Suppressor macrophage treated with lipopolysaccharide for 1 hour (primary cell): ENCODE measurements around the gene AUTS2.
"Not testable (repeated sequence)": the region's sequence is repeated elsewhere in the genome, so short reads cannot be mapped to it uniquely, and the experiment has no call there.

ENCODE experiments used
- DNase-seq, 3 donors: peaks; one replicate each; pipeline ENCODE4 v3.0.0-alpha.2; 2020 to 2022

Gene AUTS2

DNA sequence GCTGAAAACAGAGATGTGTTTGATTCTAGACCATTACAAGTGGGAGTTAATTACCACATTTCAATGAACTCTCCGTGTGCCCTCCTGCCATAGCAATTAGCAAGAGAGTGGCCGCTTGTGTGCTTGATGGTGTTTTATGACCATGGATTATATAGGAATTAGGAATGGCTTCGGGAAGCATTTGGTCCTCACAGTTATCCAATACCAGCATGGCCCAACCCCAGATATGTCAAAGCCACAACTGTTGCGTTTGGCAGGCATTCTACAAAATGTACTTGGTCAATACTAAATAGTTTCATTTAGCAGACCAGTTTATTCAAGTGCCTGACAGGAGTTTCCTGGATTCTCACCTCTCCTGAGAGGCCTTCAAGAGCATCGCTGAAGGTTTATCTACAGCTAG is 1024.7 kb downstream of the AUTS2 start:
- DNase-seq = no peak

- no peak for DNase-seq
These were observed 1026.3 kb downstream of the AUTS2 start for GRCh38 chr7:70624500-70625103.

- no peak for DNase-seq
These were observed 1029.2 kb downstream of the AUTS2 start for GRCh38 chr7:70627461-70627860.

DNA sequence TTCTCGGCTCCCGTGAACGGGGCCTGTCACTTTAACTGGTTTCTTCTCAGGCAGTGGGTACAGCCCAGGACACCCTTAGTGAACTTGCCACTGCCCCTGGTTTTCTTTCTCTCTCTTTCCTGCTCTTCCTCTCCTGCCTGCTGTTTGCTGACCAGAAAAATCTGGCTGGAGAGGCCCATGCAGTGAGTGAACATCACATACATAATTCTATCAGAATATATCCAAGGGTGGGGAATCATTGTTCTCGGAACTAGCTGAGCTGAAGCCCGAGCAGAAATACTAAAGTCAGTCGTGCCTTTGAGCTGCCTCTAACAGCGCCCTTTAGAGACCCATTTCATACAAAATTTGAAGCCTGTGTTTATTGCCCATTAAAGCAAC is 1032.2 kb downstream of the AUTS2 start:
- no peak for DNase-seq

DNA sequence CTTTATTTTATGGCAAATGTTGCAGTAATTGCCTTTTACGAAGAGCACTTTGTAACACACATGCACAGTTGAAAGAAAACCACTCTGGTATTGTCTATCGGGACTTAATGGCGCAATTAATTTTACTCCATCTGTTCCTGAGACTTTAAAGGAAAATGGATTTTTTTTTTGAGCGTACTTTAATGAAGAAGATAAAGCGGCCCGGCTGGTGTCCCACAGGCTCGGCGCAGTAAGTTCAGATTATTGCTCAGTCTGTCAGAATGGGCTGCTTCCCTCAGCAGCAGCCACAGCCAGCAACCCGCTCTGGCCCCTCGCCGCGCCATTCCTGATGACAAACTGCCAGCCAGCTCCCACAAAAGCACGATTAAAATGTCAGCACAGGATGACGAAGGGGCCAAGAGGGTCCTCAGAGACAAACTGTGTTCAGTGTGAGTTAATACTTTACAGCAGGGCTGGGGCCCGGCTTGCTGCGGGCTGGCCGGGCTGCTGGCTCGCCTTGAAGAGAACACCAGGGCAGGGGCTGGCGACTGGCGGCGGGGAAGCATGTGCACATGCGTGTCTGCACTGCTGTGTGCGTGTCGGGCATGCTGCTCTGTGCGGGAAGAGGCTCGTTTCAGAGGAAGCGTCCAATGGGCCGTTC is 1032.7 kb downstream of the AUTS2 start:
- no peak for DNase-seq

DNA sequence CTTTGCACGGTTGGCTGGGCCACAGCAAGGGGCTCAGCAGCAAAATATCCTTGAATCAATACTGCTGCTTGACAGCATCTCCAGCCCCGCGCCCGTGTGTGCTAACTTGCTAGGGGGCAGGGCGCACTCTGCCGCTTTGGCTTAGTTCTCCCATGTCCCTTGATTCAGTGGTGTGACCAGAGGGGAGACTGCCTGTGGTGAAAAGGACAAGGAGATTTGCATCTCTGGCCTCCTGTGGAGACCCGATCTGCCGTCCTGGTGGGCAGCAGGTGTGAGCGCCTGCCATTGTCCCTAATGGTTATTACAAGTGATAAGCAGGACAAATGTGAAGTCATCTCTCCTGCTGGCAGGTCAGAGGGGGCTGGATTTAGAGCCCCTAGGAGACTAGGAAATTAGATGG is 1033.4 kb downstream of the AUTS2 start:
- DNase-seq = no peak

DNA sequence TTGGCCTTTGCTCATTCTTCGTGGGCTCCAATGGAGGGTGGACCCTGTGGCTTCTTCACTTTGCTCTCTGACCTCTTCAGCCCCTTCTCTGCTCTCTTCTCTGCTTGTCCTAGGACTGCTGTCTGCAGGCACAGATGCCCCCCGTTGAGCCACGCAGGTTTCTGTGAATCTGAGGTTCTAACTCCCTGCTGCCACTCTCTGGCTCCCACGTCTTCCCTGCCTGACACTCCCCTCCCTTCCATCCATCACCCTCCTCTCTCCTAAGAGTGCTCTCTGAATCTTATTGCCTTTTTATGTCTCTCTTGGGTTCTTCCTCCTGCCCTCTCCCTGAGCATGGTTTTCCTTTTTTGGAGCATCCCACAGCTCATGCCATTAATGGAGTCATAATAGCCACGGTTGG is 1034.1 kb downstream of the AUTS2 start:
- DNase-seq = no peak

GRCh38 chr7:70634071-70634470 is 1035.8 kb downstream of the AUTS2 start:
- DNase-seq = no peak

DNA sequence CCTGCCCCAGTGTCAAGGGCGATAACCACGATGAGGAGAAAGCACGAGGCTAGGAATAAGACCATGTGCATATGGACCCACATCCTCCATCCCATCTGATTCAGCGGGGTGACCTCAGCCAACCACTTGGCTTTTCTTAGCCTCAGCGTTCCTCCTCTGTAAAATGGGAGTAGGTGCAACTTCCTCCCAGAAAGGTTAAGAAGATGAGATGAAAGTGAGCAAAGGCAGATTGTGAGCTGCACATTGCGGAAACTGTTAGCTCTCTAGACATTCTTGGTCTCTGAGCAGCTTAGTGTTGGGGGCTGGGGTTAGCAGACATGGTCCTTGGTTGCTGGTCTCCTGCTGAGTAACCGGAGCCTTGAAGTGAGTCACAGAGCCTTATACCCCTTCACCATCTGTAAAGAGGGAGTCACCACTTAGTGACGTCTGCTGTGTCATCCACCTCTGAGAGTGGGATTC is 1036.4 kb downstream of the AUTS2 start:
- DNase-seq = no peak

- no peak for DNase-seq
These were observed 1037.4 kb downstream of the AUTS2 start for GRCh38 chr7:70635633-70636032.

DNA sequence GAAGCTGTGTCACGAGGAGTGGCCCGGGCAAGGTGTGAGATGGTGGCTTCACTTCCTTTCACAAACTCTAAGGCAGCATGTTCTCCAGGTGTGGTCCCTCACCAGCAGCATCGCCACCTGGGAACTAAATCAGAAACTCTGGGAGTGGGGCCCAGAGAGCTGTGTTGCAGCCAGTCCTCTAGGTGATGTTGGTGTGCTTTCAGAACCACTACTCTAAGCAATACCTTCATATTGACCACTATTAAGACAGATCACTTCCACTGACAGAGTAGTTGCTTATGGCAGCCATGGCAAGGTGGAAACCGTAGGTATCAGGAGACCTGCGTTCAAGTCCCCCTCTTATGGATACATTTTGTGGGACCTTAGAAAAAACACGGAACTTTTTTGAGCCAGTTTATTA is 1037.9 kb downstream of the AUTS2 start:
- no peak for DNase-seq

DNA sequence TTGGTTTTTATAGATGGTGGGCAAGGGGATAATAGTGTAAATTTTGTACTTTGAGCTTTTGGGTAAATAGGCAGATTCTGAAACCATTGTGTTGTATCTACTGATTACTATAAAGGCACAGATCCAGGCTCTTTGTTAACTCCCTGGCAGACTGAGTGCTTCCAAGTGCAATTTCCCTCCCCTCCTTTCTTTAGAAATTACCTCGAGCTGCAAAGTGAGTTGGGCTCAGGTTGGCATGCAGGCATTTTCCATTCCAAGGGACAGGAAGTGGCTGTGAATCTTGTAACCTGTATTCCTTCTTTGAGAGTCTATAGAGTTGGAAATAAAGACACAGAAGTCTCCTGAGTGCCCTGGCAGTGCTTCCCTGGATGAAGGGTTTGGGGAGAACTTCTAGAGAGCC is 1039.5 kb downstream of the AUTS2 start:
- DNase-seq = no peak

DNA sequence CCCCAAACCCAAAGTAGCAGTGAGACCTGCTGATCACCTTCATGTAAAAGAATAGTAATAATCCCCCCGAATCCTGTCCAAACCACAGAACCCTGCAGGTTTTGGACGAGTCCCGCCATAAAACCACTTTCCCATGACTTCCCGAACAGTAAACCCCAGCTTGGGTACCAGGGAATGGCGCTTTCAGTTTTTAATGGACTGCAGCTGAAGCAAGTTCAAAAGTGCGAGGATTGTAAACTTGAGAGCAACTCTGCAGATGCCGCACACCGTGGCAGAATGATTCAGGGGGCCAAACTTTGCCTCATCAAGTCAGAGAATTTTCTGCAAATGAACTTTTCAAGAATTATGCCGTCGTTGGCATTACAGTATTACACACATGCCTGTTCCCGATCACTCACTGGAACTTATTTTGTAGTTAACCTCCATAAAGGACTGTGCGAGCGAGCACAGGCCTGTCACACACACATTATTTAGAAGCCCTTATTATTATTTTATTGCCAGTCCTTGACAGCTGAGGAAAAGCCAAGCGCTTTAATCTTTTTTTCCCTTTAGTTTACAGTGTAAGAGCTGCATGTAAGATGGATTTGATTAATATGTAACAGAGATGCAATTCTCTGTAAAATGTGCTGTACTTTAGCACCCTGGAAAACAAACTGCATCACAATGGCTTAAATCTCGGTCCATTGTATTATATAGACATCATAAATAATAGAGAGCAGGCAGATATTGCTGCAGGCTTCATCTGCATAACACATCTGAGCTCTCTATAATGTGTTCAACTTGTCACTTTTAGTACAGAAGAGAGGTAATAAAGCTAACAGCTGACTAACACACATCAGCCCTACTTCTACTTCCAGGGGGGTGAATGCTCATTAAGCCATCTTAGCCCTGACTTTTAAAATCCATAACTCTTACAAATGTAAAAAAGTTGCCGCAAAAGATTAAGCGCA is 1040.2 kb downstream of the AUTS2 start:
- DNase-seq = no peak

DNA sequence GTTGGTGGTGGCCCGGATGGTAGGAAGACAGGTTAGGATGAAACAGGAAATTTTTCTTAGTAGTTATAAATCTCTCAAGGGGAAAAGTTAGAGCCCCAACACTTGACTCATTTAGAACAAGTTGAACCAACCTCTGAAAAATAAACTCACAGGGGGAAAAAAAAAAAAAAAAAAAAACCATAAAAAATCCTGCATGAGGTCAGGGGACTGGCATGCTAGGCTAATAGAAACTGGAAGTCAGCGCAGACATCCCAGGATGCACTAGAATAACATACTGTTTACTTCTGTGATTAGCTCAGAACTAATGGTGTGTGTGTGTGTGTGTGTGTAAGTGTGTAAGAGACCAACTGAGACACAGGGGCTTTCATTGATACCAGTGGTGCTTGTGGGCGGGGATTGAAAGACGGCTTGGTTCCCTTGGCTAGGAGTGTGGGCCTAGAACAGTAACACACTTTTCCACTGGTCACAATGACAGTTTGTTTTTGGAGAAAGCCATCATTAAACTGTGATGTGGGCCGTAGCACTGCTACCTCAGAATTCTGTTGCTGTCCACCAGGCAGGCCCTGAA is 1042.1 kb downstream of the AUTS2 start:
- DNase-seq = no peak

DNA sequence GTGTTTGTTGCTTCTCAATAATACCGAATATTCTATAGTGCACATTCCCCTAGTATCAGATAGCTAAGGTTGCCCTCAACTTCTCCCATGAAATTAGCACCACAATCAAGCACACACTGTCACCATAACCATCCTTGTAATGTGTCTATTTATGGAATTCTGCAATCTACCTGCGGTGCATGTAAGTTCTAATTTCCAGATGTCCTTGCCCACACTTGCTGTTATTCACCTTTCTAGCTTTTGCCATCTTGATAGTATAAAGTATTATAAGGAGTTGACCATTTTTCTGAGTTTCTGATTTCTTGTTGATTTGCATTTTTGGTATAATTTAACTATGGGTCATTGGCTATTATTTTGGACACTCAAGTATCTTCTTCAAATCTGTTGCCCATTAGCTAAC is 1043.6 kb downstream of the AUTS2 start:
- no peak for DNase-seq

DNA sequence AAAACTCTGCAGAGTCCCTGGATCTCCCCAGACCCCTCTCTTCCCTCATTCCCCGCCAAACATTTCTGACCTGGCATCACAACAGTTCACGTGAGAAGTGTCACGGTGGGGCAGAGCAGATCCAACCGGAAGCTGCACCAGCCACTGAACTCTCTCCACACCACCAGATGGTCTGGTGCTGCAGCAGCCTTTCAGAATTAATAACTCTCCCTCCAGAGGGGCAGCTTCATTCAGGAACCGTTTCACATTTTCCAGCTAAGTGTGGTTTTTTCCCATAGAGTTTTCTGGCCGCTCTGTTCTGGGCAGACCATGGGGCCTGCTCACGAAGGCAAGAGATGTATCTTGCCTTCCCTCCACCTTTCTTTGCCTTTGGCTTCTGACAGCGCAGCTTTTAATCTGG is 1047.0 kb downstream of the AUTS2 start:
- DNase-seq = no peak

DNA sequence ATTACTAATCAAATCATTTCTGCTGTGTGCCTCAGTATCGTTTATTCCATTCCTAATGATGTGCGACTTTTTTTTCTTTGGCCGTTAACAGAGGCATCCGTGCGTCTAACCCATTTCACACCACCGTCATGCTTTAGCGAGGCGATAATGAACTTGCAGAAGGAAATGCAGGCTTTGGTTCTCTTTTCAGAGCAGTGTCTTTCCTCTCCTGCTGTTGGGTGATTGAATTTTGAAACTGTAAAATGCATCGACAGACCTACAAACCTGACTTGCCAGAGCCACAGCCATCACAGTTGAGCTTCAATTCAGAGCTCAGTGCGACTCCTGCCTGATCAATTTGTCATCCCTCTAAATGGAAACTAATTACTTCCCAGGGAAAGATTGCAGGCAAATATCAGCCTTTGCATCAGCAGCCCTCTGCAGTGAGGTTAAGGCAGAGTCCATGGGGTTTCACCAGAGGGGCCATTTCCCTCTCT is 1047.6 kb downstream of the AUTS2 start:
- no peak for DNase-seq

DNA sequence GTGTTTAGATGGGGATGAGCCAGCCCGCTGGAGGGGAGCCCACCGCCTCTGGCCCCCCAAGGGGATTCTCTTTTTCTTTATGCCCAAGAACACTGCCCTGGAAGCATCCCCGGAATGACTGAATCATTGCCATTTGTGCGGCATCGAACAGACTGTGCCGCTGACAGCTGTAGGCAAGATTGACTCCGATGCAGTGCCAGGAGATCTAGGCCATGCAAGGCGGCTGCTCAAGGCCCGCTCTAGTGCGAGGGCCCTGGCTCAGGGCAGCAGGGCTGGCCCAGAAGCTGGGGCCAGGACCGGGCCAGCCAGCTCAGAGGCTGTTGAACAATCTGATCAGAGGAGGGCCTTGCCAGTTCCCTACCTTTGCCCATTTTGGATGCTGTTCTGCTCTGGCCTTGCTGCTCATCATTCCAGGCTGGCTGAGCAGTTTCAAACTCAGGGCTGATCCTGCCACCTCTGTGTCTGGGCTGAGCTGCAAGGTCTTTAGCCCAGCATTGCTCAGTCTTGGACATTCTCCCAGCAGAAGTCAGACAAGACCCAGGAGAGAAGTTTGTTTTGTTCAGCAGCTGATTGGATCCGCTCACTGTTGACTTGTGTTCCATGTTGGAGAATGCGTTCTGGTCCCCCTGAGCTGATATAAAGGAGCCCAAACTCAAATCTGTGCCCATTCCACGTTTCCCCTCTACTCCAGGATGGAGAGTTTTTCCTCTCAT is 1048.4 kb downstream of the AUTS2 start:
- no peak for DNase-seq

- DNase-seq = no peak
These were observed 1049.7 kb downstream of the AUTS2 start for GRCh38 chr7:70647801-70648498.

GRCh38 chr7:70648499-70648861 is 1050.2 kb downstream of the AUTS2 start:
- DNase-seq = not testable (repeated sequence)

DNA sequence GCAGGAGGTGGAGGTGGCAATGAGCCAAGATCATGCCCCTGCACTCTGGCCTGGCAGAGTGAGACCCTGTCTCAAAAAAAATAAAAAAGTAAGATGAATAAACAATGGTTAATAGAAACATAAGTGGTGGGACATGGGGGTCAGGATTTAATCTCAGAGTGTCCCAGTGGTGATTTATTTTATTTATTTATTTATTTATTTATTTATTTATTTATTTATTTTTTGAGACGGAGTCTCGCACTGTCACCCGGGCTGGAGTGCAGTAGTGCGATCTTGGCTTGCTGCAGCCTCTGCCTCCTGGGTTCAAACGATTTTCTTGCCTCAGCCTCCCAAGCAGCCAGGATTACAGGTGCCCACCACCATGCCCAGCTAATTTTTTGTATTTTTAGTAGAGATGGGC is 1051.0 kb downstream of the AUTS2 start:
- DNase-seq = no peak

DNA sequence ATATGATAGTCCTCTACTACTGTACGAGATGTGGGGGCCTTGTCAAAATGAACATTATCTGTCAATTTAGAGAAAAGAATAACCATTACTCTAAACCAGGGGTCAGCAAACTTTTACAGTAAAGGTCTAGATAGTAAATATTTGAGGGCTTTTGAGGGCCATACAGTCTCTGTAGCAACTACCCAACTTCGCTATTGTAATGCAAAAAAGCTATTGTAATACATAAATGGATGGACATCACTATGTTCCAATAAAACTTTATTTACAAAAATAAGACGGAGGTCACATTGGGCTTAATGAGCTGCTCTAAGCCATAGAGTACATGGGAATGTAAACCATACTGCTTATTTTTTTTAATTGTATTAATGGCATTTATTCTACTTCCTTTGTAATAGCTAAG is 1055.9 kb downstream of the AUTS2 start:
- no peak for DNase-seq
